Measurements from ENCODE around the gene PLAA.

PLAA gene

GRCh38 chr9:26935847-26936246 is 11.2 kb downstream of the PLAA start:
- TF ChIP-seq, protein P1, sequence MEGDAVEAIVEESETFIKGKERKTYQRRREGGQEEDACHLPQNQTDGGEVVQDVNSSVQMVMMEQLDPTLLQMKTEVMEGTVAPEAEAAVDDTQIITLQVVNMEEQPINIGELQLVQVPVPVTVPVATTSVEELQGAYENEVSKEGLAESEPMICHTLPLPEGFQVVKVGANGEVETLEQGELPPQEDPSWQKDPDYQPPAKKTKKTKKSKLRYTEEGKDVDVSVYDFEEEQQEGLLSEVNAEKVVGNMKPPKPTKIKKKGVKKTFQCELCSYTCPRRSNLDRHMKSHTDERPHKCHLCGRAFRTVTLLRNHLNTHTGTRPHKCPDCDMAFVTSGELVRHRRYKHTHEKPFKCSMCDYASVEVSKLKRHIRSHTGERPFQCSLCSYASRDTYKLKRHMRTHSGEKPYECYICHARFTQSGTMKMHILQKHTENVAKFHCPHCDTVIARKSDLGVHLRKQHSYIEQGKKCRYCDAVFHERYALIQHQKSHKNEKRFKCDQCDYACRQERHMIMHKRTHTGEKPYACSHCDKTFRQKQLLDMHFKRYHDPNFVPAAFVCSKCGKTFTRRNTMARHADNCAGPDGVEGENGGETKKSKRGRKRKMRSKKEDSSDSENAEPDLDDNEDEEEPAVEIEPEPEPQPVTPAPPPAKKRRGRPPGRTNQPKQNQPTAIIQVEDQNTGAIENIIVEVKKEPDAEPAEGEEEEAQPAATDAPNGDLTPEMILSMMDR (conservative IDR thresholded peaks at IDR 0.05; ENCODE audit: low read length): no peak
- no peak overlapping the region for H3K4me3 ChIP-seq (ENCODE audit: low read length)
- no peak for DNase-seq (ENCODE audit: low read depth)

DNA sequence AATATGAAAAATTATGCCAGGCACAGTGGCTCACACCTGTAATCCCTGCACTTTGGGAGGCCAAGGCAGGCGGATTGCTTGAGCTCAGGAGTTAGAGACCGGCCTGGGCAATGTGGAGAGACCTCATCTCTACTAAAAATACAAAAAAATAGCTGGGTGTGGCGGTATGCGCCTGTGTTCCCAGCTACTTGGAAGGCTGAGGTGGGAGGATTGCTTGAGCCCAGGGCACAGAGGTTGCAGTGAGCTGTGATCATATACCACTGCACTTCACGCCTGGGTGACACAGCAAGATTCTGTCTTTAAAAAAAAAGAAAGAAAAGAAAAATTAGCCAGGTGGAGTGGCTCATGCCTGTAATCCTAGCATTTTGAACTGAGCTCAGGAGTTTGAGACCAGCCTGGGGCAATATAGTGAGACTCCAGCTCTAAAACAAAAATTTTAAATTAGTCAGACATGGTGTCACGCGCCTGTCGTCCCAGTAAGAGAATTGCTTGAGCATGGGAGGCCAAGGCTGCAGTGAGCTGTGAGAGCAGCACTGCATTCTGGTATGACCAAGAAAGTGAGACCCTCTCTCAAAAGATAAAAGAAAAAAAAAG is 18.0 kb downstream of the PLAA start:
- DNase-seq (ENCODE audit: low read depth): no peak
- TF ChIP-seq, protein P1 (conservative IDR thresholded peaks at IDR 0.05; ENCODE audit: low read length): no peak
- H3K4me3 ChIP-seq (ENCODE audit: low read length): no peak overlapping the region

DNA sequence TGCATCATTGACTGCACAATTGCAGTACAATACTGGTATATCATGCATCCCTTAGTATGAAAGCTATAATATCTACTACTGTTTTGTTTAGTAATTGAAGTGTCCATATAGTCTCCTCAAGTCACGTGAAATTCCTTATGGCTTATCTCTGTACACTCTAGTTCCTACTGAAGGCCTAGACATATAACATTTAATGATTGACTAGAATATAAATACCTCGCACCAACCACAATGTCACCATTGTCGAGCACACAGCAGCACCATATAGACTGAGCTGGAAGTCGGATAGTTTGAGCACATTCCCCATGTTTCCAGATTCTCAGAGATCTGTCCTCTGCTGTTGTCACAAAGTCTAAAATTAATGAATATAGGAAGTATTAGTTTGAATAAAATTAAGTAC is 21.4 kb downstream of the PLAA start:
- H3K4me3 ChIP-seq (ENCODE audit: low read length): no peak overlapping the region
- no peak for DNase-seq (ENCODE audit: low read depth)
- TF ChIP-seq, protein P1 (conservative IDR thresholded peaks at IDR 0.05; ENCODE audit: low read length): no peak

DNA sequence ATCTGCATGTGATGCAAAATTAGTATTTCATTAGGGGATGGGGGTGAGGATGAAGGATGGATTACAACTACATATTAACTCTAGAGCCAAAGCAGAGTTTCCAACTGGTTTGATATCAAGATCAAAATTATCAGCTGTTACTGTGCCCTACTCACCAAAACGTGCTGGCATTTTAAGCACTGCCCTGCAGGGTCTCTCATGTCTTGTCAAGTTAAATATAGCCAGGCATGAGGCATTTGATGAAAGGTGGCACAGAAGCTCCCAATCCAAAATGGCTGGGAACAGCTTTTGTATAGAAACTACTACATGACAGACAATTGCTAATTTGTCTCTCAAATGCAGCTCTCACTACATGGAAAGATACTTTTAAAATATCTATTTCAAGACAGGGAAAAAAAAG is 27.3 kb downstream of the PLAA start:
- TF ChIP-seq, protein P1 (conservative IDR thresholded peaks at IDR 0.05; ENCODE audit: low read length): no peak
- H3K4me3 ChIP-seq (ENCODE audit: low read length): no peak overlapping the region
- no peak for DNase-seq (ENCODE audit: low read depth)

DNA sequence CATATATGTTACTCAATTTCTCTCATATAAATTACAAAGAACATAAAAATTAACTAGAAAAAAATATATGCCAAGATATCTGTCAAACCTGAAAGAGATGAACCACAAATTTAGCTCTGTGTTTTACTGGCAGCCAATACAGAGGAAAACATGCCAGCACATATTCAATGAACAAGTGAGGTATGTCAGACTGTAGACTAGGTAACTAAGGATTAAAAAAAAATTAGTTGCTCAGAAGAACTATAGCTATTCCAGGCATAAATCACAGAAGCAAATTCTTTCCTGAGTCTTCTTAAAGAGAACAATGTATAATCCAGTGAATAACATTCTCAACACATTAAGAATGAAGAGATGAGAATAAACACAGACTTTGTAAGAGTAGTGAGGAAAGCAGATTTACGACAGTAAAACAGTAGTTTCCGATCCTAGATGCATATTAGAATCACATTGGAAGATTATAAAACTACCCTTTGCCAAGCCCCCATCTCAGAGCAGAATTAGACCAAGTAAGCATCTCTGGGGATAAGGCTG is 33.8 kb downstream of the PLAA start:
- TF ChIP-seq, protein P1 (conservative IDR thresholded peaks at IDR 0.05; ENCODE audit: low read length): no peak
- no peak for DNase-seq (ENCODE audit: low read depth)
- H3K4me3 ChIP-seq (ENCODE audit: low read length): no peak overlapping the region

- TF ChIP-seq, protein P1 (conservative IDR thresholded peaks at IDR 0.05; ENCODE audit: low read length): no peak
- H3K4me3 ChIP-seq (ENCODE audit: low read length): no peak overlapping the region
- DNase-seq (ENCODE audit: low read depth): no peak
Measured at GRCh38 chr9:26904671-26905070, 42.4 kb downstream of the PLAA start.

- no peak for DNase-seq (ENCODE audit: low read depth)
- TF ChIP-seq, protein P1 (conservative IDR thresholded peaks at IDR 0.05; ENCODE audit: low read length): no peak
- no peak overlapping the region for H3K4me3 ChIP-seq (ENCODE audit: low read length)
Measured at GRCh38 chr9:26904070-26904469, 43.0 kb downstream of the PLAA start.
